Measurements from ENCODE around the gene GAREM1. TPM values are rescaled to one million over a fixed set of nuclear protein-coding genes. Genes with fewer than 3 reads are reported as not detected.

The GAREM1 gene
- total RNA-seq, 1 donor from 2014 or later: 11.5 TPM

DNA sequence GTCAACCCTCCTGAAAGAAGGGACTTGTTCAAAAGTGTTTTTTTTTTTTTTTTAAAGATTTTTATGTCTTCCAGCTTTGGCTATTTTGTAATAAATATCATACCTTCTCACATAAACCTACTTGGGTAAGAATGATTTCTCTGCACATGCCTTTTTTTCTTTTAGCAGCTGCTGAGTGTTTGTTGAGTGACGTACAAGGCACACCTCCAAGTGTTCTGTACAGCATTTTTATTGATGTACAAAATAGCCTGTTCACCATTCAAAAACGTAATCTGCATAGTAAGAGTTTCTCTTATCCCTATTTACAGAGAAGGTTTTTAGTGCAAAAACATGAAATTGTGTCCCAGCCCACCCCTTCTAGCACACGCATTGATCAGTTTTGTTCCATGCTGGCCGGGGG is 203.2 kb downstream of the GAREM1 start:
- intact Hi-C loops (cut with DNase I): no loop called here
- ATAC-seq (no peak), DNase-seq (no peak)
- Histone ChIP-seq H3K4me3 (no peak overlapping the region), H3K9me3 (no peaks in the 10 kb centered on the region), H3K27ac (no peak overlapping the region), H3K36me3 (peaks cover 11% of the 10 kb centered on the region), H3K4me1 (no peaks in the 10 kb centered on the region), H3K27me3 (no peaks in the 10 kb centered on the region)
- TF ChIP-seq, protein P1, sequence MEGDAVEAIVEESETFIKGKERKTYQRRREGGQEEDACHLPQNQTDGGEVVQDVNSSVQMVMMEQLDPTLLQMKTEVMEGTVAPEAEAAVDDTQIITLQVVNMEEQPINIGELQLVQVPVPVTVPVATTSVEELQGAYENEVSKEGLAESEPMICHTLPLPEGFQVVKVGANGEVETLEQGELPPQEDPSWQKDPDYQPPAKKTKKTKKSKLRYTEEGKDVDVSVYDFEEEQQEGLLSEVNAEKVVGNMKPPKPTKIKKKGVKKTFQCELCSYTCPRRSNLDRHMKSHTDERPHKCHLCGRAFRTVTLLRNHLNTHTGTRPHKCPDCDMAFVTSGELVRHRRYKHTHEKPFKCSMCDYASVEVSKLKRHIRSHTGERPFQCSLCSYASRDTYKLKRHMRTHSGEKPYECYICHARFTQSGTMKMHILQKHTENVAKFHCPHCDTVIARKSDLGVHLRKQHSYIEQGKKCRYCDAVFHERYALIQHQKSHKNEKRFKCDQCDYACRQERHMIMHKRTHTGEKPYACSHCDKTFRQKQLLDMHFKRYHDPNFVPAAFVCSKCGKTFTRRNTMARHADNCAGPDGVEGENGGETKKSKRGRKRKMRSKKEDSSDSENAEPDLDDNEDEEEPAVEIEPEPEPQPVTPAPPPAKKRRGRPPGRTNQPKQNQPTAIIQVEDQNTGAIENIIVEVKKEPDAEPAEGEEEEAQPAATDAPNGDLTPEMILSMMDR (IDR thresholded peaks at IDR 0.05): no peak

DNA sequence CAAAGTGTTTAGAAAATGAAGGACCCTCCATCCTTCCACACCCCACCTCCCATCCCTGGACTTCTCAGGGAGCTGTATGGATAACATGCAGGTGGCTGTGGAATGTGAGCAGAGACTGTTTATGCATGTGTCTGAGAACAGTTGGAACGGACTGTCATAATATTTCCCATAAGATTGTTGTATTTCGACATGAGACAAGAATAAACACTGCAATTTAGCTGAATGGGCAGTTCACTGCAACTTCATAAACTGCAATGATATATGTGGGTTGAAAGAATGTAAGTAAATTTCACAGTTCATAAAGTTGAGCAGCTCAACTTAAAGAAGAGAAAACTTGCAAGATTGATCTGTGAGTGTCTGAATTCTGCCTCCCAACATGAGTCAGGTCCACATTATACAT is 206.3 kb downstream of the GAREM1 start:
- intact Hi-C loops (cut with DNase I): no loop called here
- DNase-seq: no peak
- Histone ChIP-seq H3K36me3 (peaks cover 5% of the 10 kb centered on the region), H3K4me3 (no peak overlapping the region), H3K27me3 (no peaks in the 10 kb centered on the region), H3K4me1 (no peaks in the 10 kb centered on the region), H3K9me3 (no peaks in the 10 kb centered on the region), H3K27ac (no peak overlapping the region)
- no peak for ATAC-seq
- TF ChIP-seq, protein P1 (IDR thresholded peaks at IDR 0.05): no peak

DNA sequence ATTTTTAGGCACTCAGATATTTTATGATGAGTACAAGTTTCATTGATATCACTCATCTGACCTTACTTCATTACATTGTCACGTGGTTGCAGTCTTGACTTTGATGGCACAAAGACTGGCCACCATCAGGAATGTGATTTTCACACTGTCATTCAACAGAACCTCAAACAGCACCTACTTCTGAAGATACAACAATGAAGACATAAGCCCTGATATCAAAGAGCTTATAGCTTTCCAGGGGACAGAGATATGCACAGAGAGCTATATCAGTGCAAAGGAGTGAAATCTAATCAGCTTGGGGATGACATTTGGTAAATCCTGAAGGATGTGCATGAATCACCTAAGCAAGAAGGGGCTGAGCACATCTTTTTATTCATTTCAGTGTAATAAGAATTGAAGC is 208.6 kb downstream of the GAREM1 start:
- Histone ChIP-seq H3K9me3 (no peaks in the 10 kb centered on the region), H3K36me3 (no peaks in the 10 kb centered on the region), H3K4me1 (no peaks in the 10 kb centered on the region), H3K4me3 (no peak overlapping the region), H3K27me3 (no peaks in the 10 kb centered on the region), H3K27ac (no peak overlapping the region)
- ATAC-seq (no peak), DNase-seq (no peak)
- TF ChIP-seq, protein P1 (IDR thresholded peaks at IDR 0.05): no peak
- intact Hi-C loops (cut with DNase I): no loop called here

DNA sequence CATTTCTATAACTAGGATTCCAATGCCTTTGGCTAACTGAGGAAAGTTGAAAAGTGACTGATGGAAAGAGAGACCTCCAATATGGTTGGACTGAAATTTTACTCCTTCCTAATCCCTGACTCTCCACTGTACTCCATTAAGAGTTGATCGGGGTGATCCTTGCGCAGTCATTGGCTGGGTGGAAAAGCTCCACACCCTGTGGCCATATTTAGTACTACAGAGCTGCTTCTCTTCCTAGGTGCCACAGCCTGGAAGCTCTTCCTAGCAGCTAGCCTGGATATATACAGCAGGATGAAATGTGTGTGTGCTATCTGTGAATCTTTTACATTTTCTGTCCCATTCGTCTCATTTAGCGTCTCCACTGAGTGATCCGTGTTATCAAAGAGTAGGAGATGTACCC is 209.7 kb downstream of the GAREM1 start:
- no peaks in the 10 kb centered on the region for H3K4me1 ChIP-seq
- H3K27ac ChIP-seq: no peak overlapping the region
- H3K27me3 ChIP-seq: no peaks in the 10 kb centered on the region
- H3K36me3 ChIP-seq: no peaks in the 10 kb centered on the region
- TF ChIP-seq, protein P1 (IDR thresholded peaks at IDR 0.05): no peak
- H3K9me3 ChIP-seq: no peaks in the 10 kb centered on the region
- H3K4me3 ChIP-seq: no peak overlapping the region
- ATAC-seq: no peak
- intact Hi-C loops (cut with DNase I): no loop called here
- DNase-seq: no peak

DNA sequence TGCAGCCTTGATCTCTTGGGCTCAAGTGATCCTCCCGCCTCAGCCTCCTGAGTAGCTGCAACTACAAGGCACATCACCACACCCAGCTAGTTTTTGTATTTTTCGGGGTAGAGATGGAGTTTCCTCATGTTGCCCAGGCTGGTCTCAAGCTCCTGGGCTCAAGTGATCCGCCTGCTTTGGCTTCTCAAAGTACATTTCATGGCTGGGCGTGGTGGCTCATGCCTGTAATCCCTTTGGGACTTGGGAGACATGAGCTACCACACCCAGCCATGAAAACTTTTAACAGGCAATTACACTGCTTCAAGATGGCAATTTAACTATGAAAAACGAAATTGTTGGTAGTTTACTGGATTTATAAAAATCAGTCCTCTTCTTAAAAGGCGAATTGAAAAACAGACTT is 211.1 kb downstream of the GAREM1 start:
- H3K9me3 ChIP-seq: no peaks in the 10 kb centered on the region
- no peaks in the 10 kb centered on the region for H3K36me3 ChIP-seq
- ATAC-seq (no peak), DNase-seq (no peak)
- no peaks in the 10 kb centered on the region for H3K27me3 ChIP-seq
- H3K4me3 ChIP-seq: no peak overlapping the region
- intact Hi-C loops (cut with DNase I): no loop called here
- H3K4me1 ChIP-seq: no peaks in the 10 kb centered on the region
- H3K27ac ChIP-seq: no peak overlapping the region
- TF ChIP-seq, protein P1 (IDR thresholded peaks at IDR 0.05): no peak

DNA sequence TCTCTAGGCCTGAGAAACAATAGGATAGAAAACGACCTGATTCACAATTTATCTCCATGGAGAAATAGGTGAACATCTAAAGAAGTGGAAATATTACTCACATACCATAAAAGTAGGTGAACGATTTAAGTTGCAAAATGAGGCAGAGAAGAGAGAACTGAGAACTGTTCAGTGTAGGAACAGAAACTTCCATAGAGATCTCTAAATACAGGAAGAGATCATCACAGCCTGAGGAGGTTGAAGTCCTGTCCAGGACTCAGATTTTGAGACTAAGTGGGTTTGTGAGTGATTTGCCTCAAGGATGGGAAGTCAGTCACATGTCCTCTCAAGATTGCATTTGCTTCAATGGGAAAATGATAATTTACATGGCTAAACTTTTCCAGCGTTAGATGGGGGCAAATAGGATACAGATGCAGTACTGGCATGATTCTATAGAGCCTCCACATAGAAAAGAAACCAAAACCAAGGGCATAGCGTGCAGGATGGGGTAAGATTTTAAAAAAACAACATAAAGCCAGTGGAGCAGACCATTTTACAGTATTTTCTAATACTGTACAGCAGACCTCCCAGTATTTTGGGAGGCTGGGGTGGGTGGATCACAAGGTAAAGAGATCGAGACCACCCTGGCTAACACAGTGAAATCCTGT is 212.0 kb downstream of the GAREM1 start:
- Histone ChIP-seq H3K36me3 (no peaks in the 10 kb centered on the region), H3K4me3 (no peak overlapping the region), H3K27ac (no peak overlapping the region), H3K9me3 (no peaks in the 10 kb centered on the region), H3K27me3 (no peaks in the 10 kb centered on the region), H3K4me1 (no peaks in the 10 kb centered on the region)
- ATAC-seq (peak; percentile 46), DNase-seq (no peak)
- intact Hi-C loops (cut with DNase I): no loop called here
- TF ChIP-seq, protein P1 (IDR thresholded peaks at IDR 0.05): no peak

Data from upper lobe of right lung (tissue), 1 donor.